ENCODE results near the gene ATP6V1G2.
"Not testable (repeated sequence)": the region's sequence is repeated elsewhere in the genome, so short reads cannot be mapped to it uniquely, and the experiment has no call there.

The ATP6V1G2 gene

GRCh38 chr6:31575952-31576685, 29.7 kb upstream of the ATP6V1G2 start:
- in situ Hi-C loops (cut with MboI; ENCODE audit: low sequenced_read_pairs) = no loop called here

GRCh38 chr6:31575335-31575901, 29.0 kb upstream of the ATP6V1G2 start, which contains the start of gene TNF:
TSS of gene TNF (plus strand) at chr6:31575565. CDS start at chr6:31575742, 177 bp downstream.
- in situ Hi-C loops (cut with MboI; ENCODE audit: low sequenced_read_pairs) = no loop called here

GRCh38 chr6:31574106-31575061, 28.0 kb upstream of the ATP6V1G2 start:
- in situ Hi-C loops (cut with MboI; ENCODE audit: low sequenced_read_pairs) = no loop called here

GRCh38 chr6:31573239-31574105, 27.1 kb upstream of the ATP6V1G2 start:
- in situ Hi-C loops (cut with MboI; ENCODE audit: low sequenced_read_pairs) = no loop called here

GRCh38 chr6:31572041-31572911, 25.9 kb upstream of the ATP6V1G2 start, which contains the start of gene LTA:
TSS of gene LTA (plus strand) at chr6:31572289. CDS start at chr6:31572743, 454 bp downstream.
- in situ Hi-C loops (cut with MboI; ENCODE audit: low sequenced_read_pairs) = no loop called here

- in situ Hi-C loops (cut with MboI; ENCODE audit: low sequenced_read_pairs) = no loop called here
These were observed 23.6 kb upstream of the ATP6V1G2 start for GRCh38 chr6:31569861-31570536.

GRCh38 chr6:31568537-31568961, 22.1 kb upstream of the ATP6V1G2 start:
- in situ Hi-C loops (cut with MboI; ENCODE audit: low sequenced_read_pairs) = no loop called here

GRCh38 chr6:31567531-31568370, 21.3 kb upstream of the ATP6V1G2 start:
- in situ Hi-C loops (cut with MboI; ENCODE audit: low sequenced_read_pairs) = no loop called here

GRCh38 chr6:31560697-31561058, 14.3 kb upstream of the ATP6V1G2 start:
- in situ Hi-C loops (cut with MboI; ENCODE audit: low sequenced_read_pairs) = no loop called here

GRCh38 chr6:31559958-31560696, 13.7 kb upstream of the ATP6V1G2 start:
- in situ Hi-C loops (cut with MboI; ENCODE audit: low sequenced_read_pairs) = no loop called here

GRCh38 chr6:31559606-31559957, 13.2 kb upstream of the ATP6V1G2 start:
- in situ Hi-C loops (cut with MboI; ENCODE audit: low sequenced_read_pairs) = no loop called here

- in situ Hi-C loops (cut with MboI; ENCODE audit: low sequenced_read_pairs) = no loop called here
These were observed 12.5 kb upstream of the ATP6V1G2 start for GRCh38 chr6:31558631-31559500.

- in situ Hi-C loops (cut with MboI; ENCODE audit: low sequenced_read_pairs) = no loop called here
These were observed 11.9 kb upstream of the ATP6V1G2 start for GRCh38 chr6:31558318-31558625.

GRCh38 chr6:31557443-31558317, 11.3 kb upstream of the ATP6V1G2 start:
- in situ Hi-C loops (cut with MboI; ENCODE audit: low sequenced_read_pairs) = no loop called here

GRCh38 chr6:31556307-31556706, 9.9 kb upstream of the ATP6V1G2 start:
- in situ Hi-C loops (cut with MboI; ENCODE audit: low sequenced_read_pairs) = no loop called here

GRCh38 chr6:31551371-31551770, 5.0 kb upstream of the ATP6V1G2 start:
- in situ Hi-C loops (cut with MboI; ENCODE audit: low sequenced_read_pairs) = not testable (repeated sequence)
